ENCODE results near the gene PPP2R2C. TPM values are rescaled to one million over a fixed set of nuclear protein-coding genes. Genes with fewer than 3 reads are reported as not detected.

Gene PPP2R2C
- total RNA-seq, 2 experiments from 2014 or later: not detected

GRCh38 chr4:6354626-6355025 is 117.8 kb downstream of the PPP2R2C start:
- ChIA-PET CTCF (ENCODE audit: unreplicated experiment) (interaction anchor here (0.6 kb wide), 1 partner anchor 34 kb away, joined by 8 read pairs; no protein-coding TSS in a partner anchor), POLR2A (no interaction called here)
- no peak overlapping the region for H3K4me2 ChIP-seq (ENCODE audit: low read length)
- intact Hi-C loops (cut with micrococcal nuclease; ENCODE audit: unreplicated experiment): no loop called here
- H3K4me1 ChIP-seq (ENCODE audit: insufficient read depth, low read length, poor library complexity, severe bottlenecking): no peaks in the 10 kb centered on the region
- H3K9me2 ChIP-seq (ENCODE audit: insufficient read depth, low read length): no peaks in the 10 kb centered on the region
- no peak overlapping the region for H3K27ac ChIP-seq (ENCODE audit: low read depth, low read length, poor library complexity, severe bottlenecking)
- no peaks in the 10 kb centered on the region for H3K36me3 ChIP-seq (ENCODE audit: insufficient read depth, low read length)
- TF ChIP-seq EZH2phosphoT487 (IDR thresholded peaks at IDR 0.05; ENCODE audit: borderline replicate concordance, low read depth, low read length): no peak
- TF ChIP-seq CTCF (conservative IDR thresholded peaks at IDR 0.05; ENCODE audit: low read length): no peak
- no peak overlapping the region for H3K4me3 ChIP-seq (ENCODE audit: low read depth, low read length, poor library complexity, severe bottlenecking)
- DNase-seq (ENCODE audit: low spot score): no peak
- H2AFZ ChIP-seq (ENCODE audit: low read length): no peak overlapping the region
- BruUV-seq (replicated peaks): no TSS peak
- H3K9me3 ChIP-seq (ENCODE audit: low read length): no peaks in the 10 kb centered on the region
- no peaks in the 10 kb centered on the region for H4K20me1 ChIP-seq (ENCODE audit: insufficient read depth, low read length)
- no peaks in the 10 kb centered on the region for H3K79me2 ChIP-seq (ENCODE audit: insufficient read depth, low read depth, low read length)

GRCh38 chr4:6354119-6354518 is 118.3 kb downstream of the PPP2R2C start:
- no peaks in the 10 kb centered on the region for H4K20me1 ChIP-seq (ENCODE audit: insufficient read depth, low read length)
- no peaks in the 10 kb centered on the region for H3K36me3 ChIP-seq (ENCODE audit: insufficient read depth, low read length)
- no peaks in the 10 kb centered on the region for H3K79me2 ChIP-seq (ENCODE audit: insufficient read depth, low read depth, low read length)
- no peaks in the 10 kb centered on the region for H3K9me3 ChIP-seq (ENCODE audit: low read length)
- no peak overlapping the region for H3K4me3 ChIP-seq (ENCODE audit: low read depth, low read length, poor library complexity, severe bottlenecking)
- no peak for TF ChIP-seq CTCF (conservative IDR thresholded peaks at IDR 0.05; ENCODE audit: low read length)
- no peak for TF ChIP-seq EZH2phosphoT487 (IDR thresholded peaks at IDR 0.05; ENCODE audit: borderline replicate concordance, low read depth, low read length)
- H3K4me2 ChIP-seq (ENCODE audit: low read length): no peak overlapping the region
- intact Hi-C loops (cut with micrococcal nuclease; ENCODE audit: unreplicated experiment): no loop called here
- DNase-seq (ENCODE audit: low spot score): no peak
- ChIA-PET POLR2A (no interaction called here), CTCF (ENCODE audit: unreplicated experiment) (no interaction called here)
- H3K27ac ChIP-seq (ENCODE audit: low read depth, low read length, poor library complexity, severe bottlenecking): no peak overlapping the region
- H3K4me1 ChIP-seq (ENCODE audit: insufficient read depth, low read length, poor library complexity, severe bottlenecking): no peaks in the 10 kb centered on the region
- no peak overlapping the region for H2AFZ ChIP-seq (ENCODE audit: low read length)
- no peaks in the 10 kb centered on the region for H3K9me2 ChIP-seq (ENCODE audit: insufficient read depth, low read length)
- BruUV-seq (replicated peaks): no TSS peak

GRCh38 chr4:6352031-6352692 is 120.3 kb downstream of the PPP2R2C start:
- no peak overlapping the region for H3K27ac ChIP-seq (ENCODE audit: low read depth, low read length, poor library complexity, severe bottlenecking)
- BruUV-seq (replicated peaks): no TSS peak
- ChIA-PET POLR2A (no interaction called here), CTCF (ENCODE audit: unreplicated experiment) (no interaction called here)
- no peak overlapping the region for H3K4me2 ChIP-seq (ENCODE audit: low read length)
- H3K9me2 ChIP-seq (ENCODE audit: insufficient read depth, low read length): no peaks in the 10 kb centered on the region
- no peaks in the 10 kb centered on the region for H3K36me3 ChIP-seq (ENCODE audit: insufficient read depth, low read length)
- no peaks in the 10 kb centered on the region for H3K4me1 ChIP-seq (ENCODE audit: insufficient read depth, low read length, poor library complexity, severe bottlenecking)
- no peak for DNase-seq (ENCODE audit: low spot score)
- no peak overlapping the region for H3K4me3 ChIP-seq (ENCODE audit: low read depth, low read length, poor library complexity, severe bottlenecking)
- intact Hi-C loops (cut with micrococcal nuclease; ENCODE audit: unreplicated experiment): no loop called here
- TF ChIP-seq EZH2phosphoT487 (IDR thresholded peaks at IDR 0.05; ENCODE audit: borderline replicate concordance, low read depth, low read length) (no peak), CTCF (conservative IDR thresholded peaks at IDR 0.05; ENCODE audit: low read length) (no peak)
- no peak overlapping the region for H2AFZ ChIP-seq (ENCODE audit: low read length)
- H4K20me1 ChIP-seq (ENCODE audit: insufficient read depth, low read length): no peaks in the 10 kb centered on the region
- H3K9me3 ChIP-seq (ENCODE audit: low read length): no peaks in the 10 kb centered on the region
- no peaks in the 10 kb centered on the region for H3K79me2 ChIP-seq (ENCODE audit: insufficient read depth, low read depth, low read length)

Measured in OCI-LY7 (cell line).